GM19463 (cell line): Measurements from ENCODE around the gene PDS5B.

Source experiments
- ATAC-seq: cut with Tn5 transposase; IDR thresholded peaks from one replicate; pipeline ENCODE4 v1.9.1; 2021; ENCODE audit warnings: mild to moderate bottlenecking, moderate library complexity; ENCODE audit not compliant: unreplicated experiment

PDS5B gene

GRCh38 chr13:32587811-32588170 is 1.5 kb downstream of the PDS5B start:
- no peak for ATAC-seq

GRCh38 chr13:32588736-32589135 is 2.5 kb downstream of the PDS5B start:
- no peak for ATAC-seq

- no peak for ATAC-seq
Observed at GRCh38 chr13:32589471-32589870, 3.2 kb downstream of the PDS5B start.

- no peak for ATAC-seq
Observed at GRCh38 chr13:32590266-32590665, 4.0 kb downstream of the PDS5B start.

- ATAC-seq: no peak
Observed at GRCh38 chr13:32592082-32592481, 5.8 kb downstream of the PDS5B start.

- ATAC-seq: no peak
Observed at GRCh38 chr13:32594157-32594738, 8.0 kb downstream of the PDS5B start.

- ATAC-seq: no peak
Observed at GRCh38 chr13:32595306-32595705, 9.1 kb downstream of the PDS5B start.

- ATAC-seq: no peak
Observed at GRCh38 chr13:32600890-32601289, 14.6 kb downstream of the PDS5B start.

GRCh38 chr13:32609428-32609827 is 23.2 kb downstream of the PDS5B start:
- no peak for ATAC-seq

GRCh38 chr13:32610538-32610937 is 24.3 kb downstream of the PDS5B start:
- ATAC-seq: no peak

GRCh38 chr13:32610977-32611376 is 24.7 kb downstream of the PDS5B start:
- ATAC-seq: no peak

- ATAC-seq: no peak
Observed at GRCh38 chr13:32616883-32617511, 30.7 kb downstream of the PDS5B start.

GRCh38 chr13:32622827-32623226 is 36.6 kb downstream of the PDS5B start:
- no peak for ATAC-seq

GRCh38 chr13:32624441-32624840 is 38.2 kb downstream of the PDS5B start:
- no peak for ATAC-seq

- no peak for ATAC-seq
Observed at GRCh38 chr13:32627793-32628192, 41.5 kb downstream of the PDS5B start.

GRCh38 chr13:32629313-32629712 is 43.1 kb downstream of the PDS5B start:
- no peak for ATAC-seq

- ATAC-seq: no peak
Observed at GRCh38 chr13:32629866-32630265, 43.6 kb downstream of the PDS5B start.

- no peak for ATAC-seq
Observed at GRCh38 chr13:32632343-32632909, 46.2 kb downstream of the PDS5B start.

GRCh38 chr13:32636711-32637110 is 50.5 kb downstream of the PDS5B start:
- no peak for ATAC-seq

- no peak for ATAC-seq
Observed at GRCh38 chr13:32638739-32639138, 52.5 kb downstream of the PDS5B start.

GRCh38 chr13:32639502-32640105 is 53.4 kb downstream of the PDS5B start:
- ATAC-seq: no peak

- no peak for ATAC-seq
Observed at GRCh38 chr13:32642316-32642715, 56.1 kb downstream of the PDS5B start.
